Lower lobe of right lung (tissue), 2 donors: ENCODE data around the gene BCL10. TPM values are rescaled to one million over a fixed set of nuclear protein-coding genes. Genes with fewer than 3 reads are reported as not detected.

Experiments used
- ATAC-seq, 2 donors: fragments of 200-7000 bp; cut with Tn5 transposase; one replicate each; pipeline ENCODE4 v1.9.1; 2020 to 2022; ENCODE audit warnings: mild to moderate bottlenecking in 2 of 2, moderate library complexity in 2 of 2
- DNase-seq: peaks from one replicate; pipeline ENCODE4 v3.0.0-alpha.2; 2020
- H3K27ac ChIP-seq: fragments of 200-600 bp; one replicate; pipeline ENCODE4 v1.8.0; 2022
- H3K27me3 ChIP-seq: fragments of 200-600 bp; one replicate; pipeline ENCODE4 v1.8.0; 2022; ENCODE audit warnings: low read depth
- H3K36me3 ChIP-seq: fragments of 200-600 bp; one replicate; pipeline ENCODE4 v1.8.0; 2022; ENCODE audit warnings: mild to moderate bottlenecking
- H3K4me1 ChIP-seq: fragments of 200-600 bp; one replicate; pipeline ENCODE4 v1.8.0; 2022
- H3K4me3 ChIP-seq: fragments of 200-600 bp; one replicate; pipeline ENCODE4 v1.8.0; 2022; ENCODE audit warnings: mild to moderate bottlenecking
- H3K9me3 ChIP-seq: fragments of 200-600 bp; one replicate; pipeline ENCODE4 v1.8.0; 2022
- intact Hi-C: fragments of 100-400 bp; cut with DNase I; formaldehyde crosslinking; loops from one replicate; pipeline ENCODE4 v1.11.0; 2022
- total RNA-seq: library from RNA; stranded (reverse); fragmentation: NEBNext Ultra II Directional; extraction: Animal tissue kit (Norgen Biotek cat#: 25700); gene quantifications from one replicate; pipeline ENCODE4 v1.2.1, GENCODE V29; 2021
- TF ChIP-seq, protein P1 (sequence below): fragments of 200-600 bp; IDR thresholded peaks from one replicate; pipeline ENCODE4 v1.8.0; 2022; ENCODE audit warnings: antibody characterized with exemption, mild to moderate bottlenecking
- donor health status: DM: no; HTN: yes; CAD: no; lungs with severe emphysema.

The BCL10 gene
- total RNA-seq, 1 donor from 2014 or later: 27.4 TPM

DNA sequence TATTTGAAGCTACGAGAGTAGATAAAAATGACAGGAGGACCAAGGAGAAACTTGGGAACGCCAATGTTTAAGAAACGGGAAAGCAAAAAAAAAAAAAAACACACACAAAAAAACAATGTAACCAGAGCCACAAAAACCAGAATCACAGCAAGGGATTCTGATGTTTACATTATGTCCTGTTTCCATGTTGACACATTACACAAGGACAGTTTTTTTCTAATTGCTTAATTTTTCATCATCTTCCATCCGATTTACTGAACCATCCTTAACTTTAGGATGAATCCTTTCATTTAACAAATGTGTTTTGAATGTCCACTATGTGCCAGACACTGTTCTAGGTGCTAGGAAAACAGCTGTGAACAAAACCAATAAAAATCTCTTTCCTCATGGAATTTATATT, 1.4 kb upstream of the BCL10 start:
- no peaks in the 10 kb centered on the region for H3K27me3 ChIP-seq
- no peaks in the 10 kb centered on the region for H3K9me3 ChIP-seq
- TF ChIP-seq, protein P1, sequence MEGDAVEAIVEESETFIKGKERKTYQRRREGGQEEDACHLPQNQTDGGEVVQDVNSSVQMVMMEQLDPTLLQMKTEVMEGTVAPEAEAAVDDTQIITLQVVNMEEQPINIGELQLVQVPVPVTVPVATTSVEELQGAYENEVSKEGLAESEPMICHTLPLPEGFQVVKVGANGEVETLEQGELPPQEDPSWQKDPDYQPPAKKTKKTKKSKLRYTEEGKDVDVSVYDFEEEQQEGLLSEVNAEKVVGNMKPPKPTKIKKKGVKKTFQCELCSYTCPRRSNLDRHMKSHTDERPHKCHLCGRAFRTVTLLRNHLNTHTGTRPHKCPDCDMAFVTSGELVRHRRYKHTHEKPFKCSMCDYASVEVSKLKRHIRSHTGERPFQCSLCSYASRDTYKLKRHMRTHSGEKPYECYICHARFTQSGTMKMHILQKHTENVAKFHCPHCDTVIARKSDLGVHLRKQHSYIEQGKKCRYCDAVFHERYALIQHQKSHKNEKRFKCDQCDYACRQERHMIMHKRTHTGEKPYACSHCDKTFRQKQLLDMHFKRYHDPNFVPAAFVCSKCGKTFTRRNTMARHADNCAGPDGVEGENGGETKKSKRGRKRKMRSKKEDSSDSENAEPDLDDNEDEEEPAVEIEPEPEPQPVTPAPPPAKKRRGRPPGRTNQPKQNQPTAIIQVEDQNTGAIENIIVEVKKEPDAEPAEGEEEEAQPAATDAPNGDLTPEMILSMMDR: no peak
- no peak overlapping the region for H3K27ac ChIP-seq
- peaks cover 50% of the 10 kb centered on the region for H3K4me1 ChIP-seq
- no peak for DNase-seq
- no peak for ATAC-seq
- H3K36me3 ChIP-seq: no peaks in the 10 kb centered on the region
- intact Hi-C loops: no loop called here
- H3K4me3 ChIP-seq: no peak overlapping the region

DNA sequence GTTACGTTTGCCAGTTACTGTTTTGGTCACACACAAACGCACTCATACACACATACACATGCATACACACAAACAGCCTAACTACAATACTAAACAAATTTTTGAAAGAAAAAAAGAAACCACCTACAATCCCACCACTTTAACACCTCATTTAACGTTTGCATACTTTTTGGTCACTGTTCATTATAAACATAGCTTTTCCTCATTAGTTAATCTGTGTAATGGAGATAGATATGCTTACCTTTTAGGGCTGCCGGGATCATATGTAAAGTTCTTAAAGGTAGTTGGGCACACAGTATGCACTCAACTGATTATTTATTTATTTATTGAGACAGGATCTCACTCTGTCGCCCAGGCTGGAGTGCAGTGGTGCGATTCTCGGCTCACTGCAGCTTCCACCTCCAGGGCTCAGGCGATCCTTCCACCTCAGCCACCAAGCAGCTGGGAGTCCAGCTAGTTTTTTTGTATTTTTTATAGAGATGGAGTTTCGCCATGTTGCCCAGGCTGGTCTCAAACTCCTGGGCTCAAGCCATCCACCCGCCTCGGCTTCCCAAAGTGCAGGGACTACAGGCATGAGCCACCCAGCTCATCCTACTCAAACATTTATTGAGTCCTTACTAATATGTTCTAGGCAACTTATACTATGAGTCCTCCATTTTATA, 677 bp upstream of the BCL10 start:
- H3K4me3 ChIP-seq: peak overlapping the region; percentile 88
- H3K36me3 ChIP-seq: no peaks in the 10 kb centered on the region
- H3K9me3 ChIP-seq: no peaks in the 10 kb centered on the region
- DNase-seq (no peak), ATAC-seq (no peak)
- no peaks in the 10 kb centered on the region for H3K27me3 ChIP-seq
- peak overlapping the region; percentile 99 for H3K27ac ChIP-seq
- intact Hi-C loops: no loop called here
- TF ChIP-seq, protein P1: no peak
- H3K4me1 ChIP-seq: peaks cover 54% of the 10 kb centered on the region

DNA sequence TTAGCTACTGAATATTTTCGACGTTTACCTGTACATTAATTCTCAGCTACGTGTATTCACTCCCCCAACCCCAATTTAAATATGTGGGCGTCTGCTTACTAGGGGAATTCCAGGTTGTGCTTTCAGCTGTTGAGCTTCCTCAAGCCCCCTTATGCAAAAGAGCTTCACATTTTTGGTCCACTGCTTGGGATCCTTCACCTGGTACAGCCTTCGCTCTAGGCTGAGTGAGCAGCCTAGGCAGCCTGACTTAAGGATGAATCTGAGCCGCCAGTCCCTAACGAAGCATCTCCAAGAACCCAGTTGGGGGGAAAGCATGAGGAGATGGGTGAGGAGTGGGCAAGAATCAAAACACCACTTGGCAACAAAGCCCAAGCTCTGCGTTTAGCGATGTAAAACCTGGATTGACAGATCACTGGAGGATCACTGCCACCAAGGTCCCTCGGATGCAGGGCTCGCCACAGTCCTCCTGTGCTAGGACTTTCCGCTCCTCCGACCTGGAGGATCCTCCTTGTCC, 674 bp downstream of the BCL10 start:
- peaks cover 12% of the 10 kb centered on the region for H3K36me3 ChIP-seq
- H3K4me1 ChIP-seq: peaks cover 68% of the 10 kb centered on the region
- intact Hi-C loops: no loop called here
- peak overlapping the region; percentile 88 for H3K4me3 ChIP-seq
- peak overlapping the region; percentile 99 for H3K27ac ChIP-seq
- no peaks in the 10 kb centered on the region for H3K27me3 ChIP-seq
- no peak for DNase-seq
- H3K9me3 ChIP-seq: no peaks in the 10 kb centered on the region
- TF ChIP-seq, protein P1: no peak
- ATAC-seq: peak; percentile 0 to 1

GRCh38 chr1:85274969-85275453, 1.4 kb downstream of the BCL10 start:
- intact Hi-C loops: no loop called here
- Histone ChIP-seq H3K36me3 (peaks cover 20% of the 10 kb centered on the region), H3K4me1 (peaks cover 74% of the 10 kb centered on the region), H3K9me3 (no peaks in the 10 kb centered on the region), H3K27ac (peak overlapping the region; percentile 99), H3K4me3 (peak overlapping the region; percentile 88), H3K27me3 (no peaks in the 10 kb centered on the region)
- TF ChIP-seq, protein P1: no peak
- DNase-seq: no peak
- peak in 1 of 2 donors; percentile 18 for ATAC-seq

- no peak overlapping the region for H3K4me3 ChIP-seq
- TF ChIP-seq, protein P1: no peak
- peaks cover 61% of the 10 kb centered on the region for H3K4me1 ChIP-seq
- peaks cover 36% of the 10 kb centered on the region for H3K36me3 ChIP-seq
- intact Hi-C loops: no loop called here
- no peak for DNase-seq
- no peaks in the 10 kb centered on the region for H3K27me3 ChIP-seq
- no peak overlapping the region for H3K27ac ChIP-seq
- no peaks in the 10 kb centered on the region for H3K9me3 ChIP-seq
- no peak for ATAC-seq
Measured at GRCh38 chr1:85273397-85273796, 3.0 kb downstream of the BCL10 start.
